HL-60 (cell line): ENCODE results near the gene AK5.

Experiments used
- DNase-seq, 2 experiments: peaks; one replicate each; pipeline ENCODE4 v3.0.0-alpha.2; 2010 to 2020; ENCODE audit warnings: low read depth in 1 of 2, low spot score in 1 of 2
- H3K27ac ChIP-seq: fragments of 250-450 bp; sonication (Bioruptor Pico); replicated peaks from 2 replicates; pipeline ENCODE4 v1.5.1; 2020; ENCODE audit warnings: mild to moderate bottlenecking, moderate library complexity
- H3K27me3 ChIP-seq: fragments of 250-450 bp; sonication (Bioruptor Pico); 2 replicates; pipeline ENCODE4 v1.5.1; 2021; ENCODE audit warnings: mild to moderate bottlenecking, moderate library complexity; ENCODE audit not compliant: insufficient read depth, poor library complexity, severe bottlenecking
- H3K4me3 ChIP-seq: replicated peaks from 2 replicates; pipeline ENCODE4 v1.5.1; 2011; ENCODE audit warnings: mild to moderate bottlenecking, control low read depth, low read length; ENCODE audit not compliant: insufficient read depth
- CTCF ChIP-seq: IDR thresholded peaks from one replicate; pipeline ENCODE4 v1.5.1; 2011; ENCODE audit warnings: low read length, control low read depth, inconsistent platforms; ENCODE audit not compliant: insufficient read depth
- GABPA ChIP-seq: IDR thresholded peaks from 2 replicates; pipeline ENCODE4 v1.6.1; 2012; ENCODE audit warnings: low read depth
- POLR2AphosphoS5 ChIP-seq: IDR thresholded peaks from 2 replicates; pipeline ENCODE4 v1.6.1; 2012; ENCODE audit warnings: low read depth
- SPI1 ChIP-seq: IDR thresholded peaks from 2 replicates; pipeline ENCODE4 v1.6.1; 2012; ENCODE audit warnings: low read depth, mild to moderate bottlenecking, borderline replicate concordance
- TF ChIP-seq, protein P1 (sequence below): IDR thresholded peaks from 2 replicates; pipeline ENCODE4 v1.6.1; 2012; ENCODE audit warnings: low read depth; ENCODE audit not compliant: insufficient replicate concordance

AK5 gene

GRCh38 chr1:77484926-77485325 is 203.1 kb downstream of the AK5 start:
- H3K27me3 ChIP-seq, result no peaks in the 10 kb centered on the region
- no peak overlapping the region for H3K4me3 ChIP-seq
- H3K27ac ChIP-seq, result no peak overlapping the region
- DNase-seq, result no peak
- TF ChIP-seq GABPA (no peak), CTCF (no peak), SPI1 (no peak), POLR2AphosphoS5 (no peak)
- TF ChIP-seq, protein P1, sequence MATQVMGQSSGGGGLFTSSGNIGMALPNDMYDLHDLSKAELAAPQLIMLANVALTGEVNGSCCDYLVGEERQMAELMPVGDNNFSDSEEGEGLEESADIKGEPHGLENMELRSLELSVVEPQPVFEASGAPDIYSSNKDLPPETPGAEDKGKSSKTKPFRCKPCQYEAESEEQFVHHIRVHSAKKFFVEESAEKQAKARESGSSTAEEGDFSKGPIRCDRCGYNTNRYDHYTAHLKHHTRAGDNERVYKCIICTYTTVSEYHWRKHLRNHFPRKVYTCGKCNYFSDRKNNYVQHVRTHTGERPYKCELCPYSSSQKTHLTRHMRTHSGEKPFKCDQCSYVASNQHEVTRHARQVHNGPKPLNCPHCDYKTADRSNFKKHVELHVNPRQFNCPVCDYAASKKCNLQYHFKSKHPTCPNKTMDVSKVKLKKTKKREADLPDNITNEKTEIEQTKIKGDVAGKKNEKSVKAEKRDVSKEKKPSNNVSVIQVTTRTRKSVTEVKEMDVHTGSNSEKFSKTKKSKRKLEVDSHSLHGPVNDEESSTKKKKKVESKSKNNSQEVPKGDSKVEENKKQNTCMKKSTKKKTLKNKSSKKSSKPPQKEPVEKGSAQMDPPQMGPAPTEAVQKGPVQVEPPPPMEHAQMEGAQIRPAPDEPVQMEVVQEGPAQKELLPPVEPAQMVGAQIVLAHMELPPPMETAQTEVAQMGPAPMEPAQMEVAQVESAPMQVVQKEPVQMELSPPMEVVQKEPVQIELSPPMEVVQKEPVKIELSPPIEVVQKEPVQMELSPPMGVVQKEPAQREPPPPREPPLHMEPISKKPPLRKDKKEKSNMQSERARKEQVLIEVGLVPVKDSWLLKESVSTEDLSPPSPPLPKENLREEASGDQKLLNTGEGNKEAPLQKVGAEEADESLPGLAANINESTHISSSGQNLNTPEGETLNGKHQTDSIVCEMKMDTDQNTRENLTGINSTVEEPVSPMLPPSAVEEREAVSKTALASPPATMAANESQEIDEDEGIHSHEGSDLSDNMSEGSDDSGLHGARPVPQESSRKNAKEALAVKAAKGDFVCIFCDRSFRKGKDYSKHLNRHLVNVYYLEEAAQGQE, result no peak

DNA sequence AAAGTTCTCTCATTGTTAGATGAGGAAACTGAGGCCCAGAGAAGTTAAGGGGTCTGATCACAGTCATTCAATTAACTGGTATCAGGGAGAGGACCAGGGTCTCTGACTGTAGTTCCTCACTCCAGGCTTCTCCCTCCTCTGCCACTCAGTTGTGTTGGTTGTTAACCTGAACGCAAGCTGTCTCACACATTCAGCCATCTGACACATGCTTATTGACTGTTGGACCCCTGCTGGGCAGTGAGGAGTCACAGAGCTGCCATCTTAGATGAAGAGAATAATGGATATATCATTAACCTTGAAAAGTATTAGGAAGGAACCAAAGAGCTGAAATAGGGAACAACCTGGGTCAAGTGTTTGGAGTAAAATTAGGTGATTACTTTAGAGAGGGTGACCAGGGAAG is 205.8 kb downstream of the AK5 start:
- H3K27ac ChIP-seq, result no peak overlapping the region
- TF ChIP-seq, protein P1, result no peak
- TF ChIP-seq SPI1 (no peak), GABPA (no peak), POLR2AphosphoS5 (no peak), CTCF (no peak)
- no peaks in the 10 kb centered on the region for H3K27me3 ChIP-seq
- H3K4me3 ChIP-seq, result no peak overlapping the region
- DNase-seq, result no peak

- Histone ChIP-seq H3K27ac (no peak overlapping the region), H3K4me3 (no peak overlapping the region), H3K27me3 (no peaks in the 10 kb centered on the region)
- TF ChIP-seq, protein P1, result no peak
- no peak for TF ChIP-seq CTCF
- no peak for TF ChIP-seq GABPA
- TF ChIP-seq POLR2AphosphoS5, result no peak
- TF ChIP-seq SPI1, result no peak
- DNase-seq, result no peak
Observed at GRCh38 chr1:77489910-77490309, 208.1 kb downstream of the AK5 start.
